GM21526 (cell line): ENCODE results near the gene SLC7A9.

Experiments
- ATAC-seq: cut with Tn5 transposase; IDR thresholded peaks from one replicate; pipeline ENCODE4 v1.9.1; 2021; ENCODE audit warnings: moderate library complexity; ENCODE audit not compliant: unreplicated experiment, low FRiP score

Gene SLC7A9

GRCh38 chr19:32829345-32829896, 40.1 kb downstream of the SLC7A9 start:
- no peak for ATAC-seq

DNA sequence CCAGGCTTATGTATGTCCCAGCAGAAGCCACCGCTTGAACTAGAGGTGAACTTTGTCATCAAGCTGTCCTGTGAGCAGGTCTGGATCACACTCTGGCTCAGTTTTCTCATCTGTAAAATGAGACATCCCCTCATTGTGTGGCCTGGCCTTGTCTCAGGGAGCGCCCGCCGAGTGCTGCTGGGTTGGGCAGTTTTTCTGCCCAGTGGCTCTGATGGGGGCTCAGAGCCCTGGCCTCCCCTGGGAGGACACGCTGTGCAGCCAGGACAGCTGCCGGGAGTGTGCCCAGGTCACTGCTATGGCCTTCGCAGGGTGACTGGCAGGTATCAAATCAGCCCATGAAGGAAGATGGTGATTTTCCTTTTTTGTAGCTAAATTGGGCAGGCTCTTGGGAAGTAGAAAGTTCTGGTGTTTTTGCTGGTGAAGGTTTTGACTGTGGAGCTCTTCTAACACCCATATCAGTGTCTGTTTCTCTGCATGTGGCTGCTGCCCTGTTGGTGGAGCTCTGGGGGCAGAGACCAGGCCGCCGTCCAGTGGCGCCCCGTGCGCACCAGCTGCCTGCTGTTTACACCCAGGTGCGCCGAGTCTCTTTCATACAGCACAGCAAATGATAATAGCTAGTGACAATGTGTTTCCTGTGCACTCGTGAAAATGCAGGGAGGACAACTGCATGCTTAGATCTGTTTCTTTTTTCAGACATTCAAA, 40.8 kb downstream of the SLC7A9 start:
- no peak for ATAC-seq

GRCh38 chr19:32828139-32828538, 41.4 kb downstream of the SLC7A9 start:
- no peak for ATAC-seq

DNA sequence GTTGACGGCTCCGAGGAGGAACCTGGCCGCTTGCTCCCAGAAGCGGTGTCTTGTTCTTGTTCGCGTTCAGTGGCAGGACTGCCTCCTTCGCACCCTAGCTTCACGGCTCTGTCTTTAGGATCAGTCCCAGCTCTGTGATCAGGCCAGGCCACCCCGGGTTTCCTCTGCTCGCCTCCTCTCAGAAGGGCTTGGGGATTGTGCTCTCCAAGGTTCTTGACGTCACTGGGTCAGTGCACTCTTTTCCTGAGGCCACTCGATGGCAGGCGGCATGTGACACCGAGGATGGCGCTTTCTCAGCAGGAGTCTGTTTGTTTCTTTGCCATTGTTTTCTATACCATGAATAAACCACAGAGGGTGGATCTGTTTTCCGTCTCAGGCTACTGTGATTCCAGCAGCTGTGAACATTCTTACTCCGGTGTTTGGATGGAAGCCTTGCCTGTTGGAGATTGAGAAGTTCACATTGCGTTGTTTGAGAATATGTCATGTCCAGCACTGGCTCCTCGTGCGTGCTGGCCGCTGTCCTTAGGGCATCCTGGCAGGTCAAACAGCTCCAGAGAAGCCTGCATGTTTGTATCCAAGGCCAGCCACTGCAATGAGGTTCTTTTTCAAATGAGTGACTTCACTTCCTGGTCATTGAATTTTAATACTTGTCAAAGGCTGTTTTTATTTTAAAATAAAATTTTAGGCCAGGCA, 44.5 kb downstream of the SLC7A9 start:
- no peak for ATAC-seq

GRCh38 chr19:32824191-32824751, 45.3 kb downstream of the SLC7A9 start:
- ATAC-seq: no peak

GRCh38 chr19:32823747-32824102, 45.8 kb downstream of the SLC7A9 start:
- no peak for ATAC-seq

- no peak for ATAC-seq
These were observed 46.4 kb downstream of the SLC7A9 start for GRCh38 chr19:32822916-32823746.

DNA sequence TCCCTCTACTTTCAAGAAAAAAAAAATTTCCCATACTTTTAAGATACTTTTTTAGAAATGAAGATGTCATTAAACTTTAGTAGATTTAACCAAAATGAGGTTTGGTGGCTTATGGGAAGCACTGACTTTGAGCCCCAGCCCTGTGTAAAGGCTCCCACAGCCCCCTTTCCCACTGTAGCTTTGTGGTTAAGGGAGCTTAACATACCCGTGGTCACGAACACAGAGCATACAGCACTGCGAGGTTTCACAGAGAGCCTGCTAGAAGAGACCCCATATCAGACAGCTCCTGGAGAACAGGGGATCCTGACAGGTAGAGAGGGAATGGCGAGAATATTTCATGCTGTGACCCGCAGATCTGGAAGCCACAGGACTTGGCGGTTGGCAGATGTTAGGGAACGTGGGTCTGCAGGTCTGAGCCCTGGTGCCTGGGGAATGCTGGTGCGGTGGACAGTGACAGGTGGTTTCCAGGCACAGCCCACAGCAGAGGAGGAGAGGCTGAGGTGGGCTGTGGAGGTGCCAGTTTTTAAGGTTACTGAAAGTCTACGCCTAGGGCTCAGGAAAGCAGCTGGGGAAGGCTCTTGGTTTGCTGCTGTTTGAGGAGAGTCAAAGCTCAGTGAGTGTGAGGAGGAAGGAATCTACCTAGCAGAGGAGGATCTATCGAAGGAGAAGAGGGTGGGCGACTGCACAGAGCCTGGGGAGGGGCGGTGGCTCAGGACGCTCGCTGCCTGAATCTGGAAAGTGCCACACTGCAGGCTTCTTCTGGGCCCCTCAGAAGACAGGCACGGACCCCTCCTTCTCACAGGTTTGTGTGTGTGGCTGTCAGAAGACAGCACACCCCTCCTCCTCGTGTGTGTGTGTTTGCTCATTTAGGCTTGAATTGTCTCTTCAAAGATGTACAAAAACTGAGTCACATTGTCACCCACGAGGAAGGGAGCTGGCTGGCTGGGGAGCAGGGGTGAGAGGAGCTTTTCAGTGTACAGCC, 49.9 kb downstream of the SLC7A9 start:
- no peak for ATAC-seq

- no peak for ATAC-seq
These were observed 51.0 kb downstream of the SLC7A9 start for GRCh38 chr19:32818536-32818935.

- ATAC-seq: no peak
These were observed 51.7 kb downstream of the SLC7A9 start for GRCh38 chr19:32817569-32818476.

- ATAC-seq: no peak
These were observed 52.9 kb downstream of the SLC7A9 start for GRCh38 chr19:32816555-32817099.

DNA sequence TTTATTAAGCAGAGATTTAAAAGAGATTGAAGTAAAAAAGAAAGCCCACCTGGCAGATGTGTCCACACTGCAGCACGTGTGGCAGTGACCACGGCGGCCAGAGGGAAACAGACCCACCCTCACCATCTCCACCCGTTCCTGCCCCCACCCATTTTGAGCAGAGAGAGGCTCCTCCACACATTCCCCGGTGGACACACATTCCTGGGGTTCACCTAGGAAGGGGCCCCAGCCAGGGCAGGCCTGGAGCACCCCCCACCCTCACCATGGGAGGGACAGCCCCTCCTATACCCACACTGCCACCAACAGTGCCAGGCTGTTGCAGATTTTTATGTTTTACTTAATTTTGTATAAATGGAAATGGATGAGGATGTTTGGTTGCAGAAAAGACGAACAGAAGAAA, 54.9 kb downstream of the SLC7A9 start:
- ATAC-seq: no peak

DNA sequence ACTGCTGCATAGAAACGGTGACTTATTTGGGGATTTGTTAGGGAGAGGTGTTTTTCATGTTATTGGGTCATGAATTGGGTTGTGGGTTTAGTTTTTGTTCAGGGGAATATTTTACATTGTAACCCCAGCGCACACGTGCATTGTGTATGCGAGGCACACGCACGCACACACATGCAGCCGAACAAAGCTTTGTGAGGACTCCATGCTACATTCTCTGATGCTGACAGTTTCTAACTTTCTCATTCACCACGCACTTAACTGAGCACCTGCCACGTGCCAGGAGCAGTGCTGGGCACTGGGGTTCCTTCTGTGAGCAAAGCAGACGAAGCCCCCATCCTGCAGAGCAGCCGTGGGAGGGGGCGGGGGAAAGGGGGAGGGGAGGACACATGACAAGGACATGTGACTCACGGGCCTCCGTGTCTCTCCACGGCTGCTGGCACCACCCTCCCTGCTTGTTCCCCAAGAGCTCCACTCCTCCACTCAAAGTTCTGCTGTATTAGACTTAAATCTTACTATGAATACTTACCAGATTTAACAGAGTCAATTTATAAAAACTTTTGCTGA, 55.6 kb downstream of the SLC7A9 start:
- no peak for ATAC-seq

- ATAC-seq: no peak
These were observed 57.0 kb downstream of the SLC7A9 start for GRCh38 chr19:32812571-32812970.

- ATAC-seq: no peak
These were observed 57.5 kb downstream of the SLC7A9 start for GRCh38 chr19:32812036-32812435.

DNA sequence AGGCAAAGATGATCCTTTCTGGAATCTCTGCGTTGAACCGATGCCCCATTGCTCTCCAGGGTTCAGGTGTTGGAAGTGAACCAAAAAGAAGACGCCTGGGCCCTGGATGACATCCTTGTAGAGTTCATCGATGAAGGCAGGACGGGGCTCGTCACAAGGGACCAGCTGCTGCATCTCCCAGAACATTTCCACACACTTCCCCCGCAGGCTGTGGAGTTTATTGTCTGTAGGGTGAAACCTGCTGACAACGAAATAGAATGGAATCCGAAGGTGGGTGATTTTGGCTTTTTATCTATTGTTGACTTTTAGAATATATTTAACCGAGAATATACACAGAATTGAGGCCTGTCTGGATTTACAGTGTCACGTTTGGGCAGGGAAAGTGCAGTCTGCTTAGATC, 58.4 kb downstream of the SLC7A9 start:
- ATAC-seq: no peak

- no peak for ATAC-seq
These were observed 59.1 kb downstream of the SLC7A9 start for GRCh38 chr19:32810452-32810851.

GRCh38 chr19:32809754-32810153, 59.8 kb downstream of the SLC7A9 start:
- no peak for ATAC-seq
